Endometrial microvascular endothelial cells (primary cell): ENCODE data around the gene ABLIM2. TPM values are rescaled to one million over a fixed set of nuclear protein-coding genes. Genes with fewer than 3 reads are reported as not detected.

Source experiments
- in situ Hi-C: cut with HindIII; loops from 2 replicates; pipeline ENCODE4 v1.10.0; 2017; ENCODE audit warnings: low sequenced_read_pairs, low pct_unique_long_range_greater_than_20kb; ENCODE audit errors: inconsistent ontology term
- total RNA-seq: library from RNA; depleted of rRNA; stranded (reverse); fragments of >200 nt; gene quantifications from one replicate; pipeline ENCODE4 v1.2.3, GENCODE V29; 2015; ENCODE audit errors: inconsistent ontology term

The ABLIM2 gene
- total RNA-seq, 1 donor from 2014 or later = 0.46 TPM

DNA sequence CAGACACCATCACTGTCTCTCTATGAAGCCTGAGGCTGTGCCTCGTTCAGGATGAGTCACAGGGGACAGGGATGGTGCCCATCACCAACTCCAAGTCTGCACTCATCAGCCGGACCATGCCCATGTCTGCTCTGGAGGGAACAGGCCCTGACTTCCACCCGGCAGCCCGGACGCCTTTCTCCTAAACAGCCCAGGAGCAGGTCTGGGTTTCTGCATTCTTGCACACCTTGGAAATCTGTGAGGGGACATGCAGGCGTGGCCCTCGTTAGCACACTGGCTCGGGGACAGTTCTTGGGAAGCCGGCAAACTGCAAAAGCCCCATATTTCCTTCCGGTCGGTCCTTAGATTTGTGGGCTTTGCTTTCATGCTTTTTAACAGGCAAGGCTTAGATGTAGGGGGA, 151.0 kb downstream of the ABLIM2 start:
- in situ Hi-C loops = no loop called here

DNA sequence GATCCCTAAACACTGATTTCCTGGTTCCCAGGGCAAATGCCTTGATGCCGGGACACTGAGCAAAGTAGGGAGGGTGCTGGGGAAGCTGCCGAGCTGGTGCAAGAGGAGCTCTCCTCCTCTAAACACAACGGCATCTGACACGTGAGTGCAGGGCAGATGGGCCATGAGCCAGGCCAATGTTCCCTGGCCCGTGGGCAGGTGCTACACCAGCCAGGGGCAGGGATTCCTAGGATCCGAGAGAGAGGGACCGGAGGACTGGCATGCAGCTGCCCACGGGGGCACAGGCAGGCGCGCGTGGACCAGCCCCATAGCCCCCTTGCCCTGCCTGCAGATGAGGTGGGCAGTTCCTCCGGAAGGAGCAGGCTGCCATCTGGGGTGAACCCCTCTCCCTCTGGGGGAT, 152.1 kb downstream of the ABLIM2 start:
- in situ Hi-C loops = no loop called here

DNA sequence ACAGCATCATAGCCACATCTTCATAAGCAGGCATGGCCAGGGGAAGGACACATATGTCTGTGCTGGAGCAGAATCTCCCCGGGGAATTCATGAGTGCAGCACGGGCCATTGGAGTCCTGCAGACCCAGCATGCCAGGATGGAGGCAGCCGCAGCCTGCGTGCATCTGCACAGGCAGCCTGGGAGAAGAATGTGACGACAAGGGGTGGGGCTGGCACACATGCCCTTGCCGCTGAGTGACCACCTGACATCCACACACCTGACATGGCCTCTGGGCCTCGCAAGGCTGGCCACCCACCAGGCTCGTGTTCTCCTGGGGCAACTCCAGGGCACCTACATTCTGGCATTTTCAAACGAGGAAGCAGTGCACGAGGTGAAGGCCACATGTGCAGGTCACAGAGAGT, 152.8 kb downstream of the ABLIM2 start:
- in situ Hi-C loops = no loop called here

DNA sequence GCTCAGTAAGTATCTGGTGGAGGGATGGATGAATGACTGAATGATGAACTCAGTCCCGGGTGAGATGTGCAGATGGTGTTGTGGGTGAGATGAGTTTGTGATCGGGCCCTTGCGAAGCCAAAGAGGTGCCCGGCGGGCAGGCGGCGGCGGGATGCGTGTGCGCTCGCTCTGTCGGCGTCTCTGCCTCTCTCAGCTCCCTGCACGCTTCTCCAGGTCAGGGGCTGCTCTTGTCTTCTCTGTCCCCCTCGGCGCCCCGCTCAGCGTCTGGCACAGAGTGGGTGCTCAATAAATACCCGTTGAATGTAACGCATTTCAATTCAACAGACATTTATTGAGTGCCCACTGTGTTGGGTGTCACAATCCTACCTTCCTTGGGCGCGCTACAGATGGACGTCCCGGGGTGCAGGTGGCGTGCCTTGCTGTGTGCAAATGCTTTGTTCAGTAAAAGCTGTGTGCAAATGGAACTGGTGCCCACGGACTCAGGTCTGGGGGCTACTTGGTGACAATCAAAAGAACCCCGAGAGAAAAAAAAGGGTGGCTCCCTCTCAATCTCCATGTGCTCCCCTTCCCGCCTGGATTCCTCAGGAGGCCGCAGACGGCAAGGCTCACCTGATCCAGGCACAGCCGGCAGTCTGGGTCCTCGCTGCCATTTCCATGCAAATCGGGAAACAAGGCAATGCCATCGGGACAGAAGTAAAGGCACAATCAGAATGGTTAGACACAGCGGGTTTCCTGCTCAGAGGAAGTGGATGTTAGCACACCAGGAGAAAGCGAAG, 153.4 kb downstream of the ABLIM2 start:
- in situ Hi-C loops = no loop called here

DNA sequence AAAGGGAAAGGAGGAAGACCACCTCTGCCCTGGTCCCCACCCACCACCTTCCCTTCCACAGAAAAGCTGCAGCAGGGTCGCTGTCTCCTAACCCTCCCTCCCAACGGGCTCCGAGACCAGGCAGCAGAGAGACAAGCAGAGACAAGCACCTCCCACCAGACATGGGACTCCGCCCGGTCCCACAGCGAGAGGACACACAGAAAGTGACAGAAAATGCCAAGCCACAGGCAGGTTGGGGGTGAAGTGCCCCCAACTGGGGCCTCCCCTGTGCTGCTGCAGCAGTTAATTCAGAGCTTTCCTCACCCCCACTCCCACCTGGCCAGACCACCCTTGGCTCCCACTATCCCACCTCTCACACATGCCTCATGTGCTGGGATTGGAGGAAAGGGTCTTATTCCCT, 154.5 kb downstream of the ABLIM2 start:
- in situ Hi-C loops = no loop called here

DNA sequence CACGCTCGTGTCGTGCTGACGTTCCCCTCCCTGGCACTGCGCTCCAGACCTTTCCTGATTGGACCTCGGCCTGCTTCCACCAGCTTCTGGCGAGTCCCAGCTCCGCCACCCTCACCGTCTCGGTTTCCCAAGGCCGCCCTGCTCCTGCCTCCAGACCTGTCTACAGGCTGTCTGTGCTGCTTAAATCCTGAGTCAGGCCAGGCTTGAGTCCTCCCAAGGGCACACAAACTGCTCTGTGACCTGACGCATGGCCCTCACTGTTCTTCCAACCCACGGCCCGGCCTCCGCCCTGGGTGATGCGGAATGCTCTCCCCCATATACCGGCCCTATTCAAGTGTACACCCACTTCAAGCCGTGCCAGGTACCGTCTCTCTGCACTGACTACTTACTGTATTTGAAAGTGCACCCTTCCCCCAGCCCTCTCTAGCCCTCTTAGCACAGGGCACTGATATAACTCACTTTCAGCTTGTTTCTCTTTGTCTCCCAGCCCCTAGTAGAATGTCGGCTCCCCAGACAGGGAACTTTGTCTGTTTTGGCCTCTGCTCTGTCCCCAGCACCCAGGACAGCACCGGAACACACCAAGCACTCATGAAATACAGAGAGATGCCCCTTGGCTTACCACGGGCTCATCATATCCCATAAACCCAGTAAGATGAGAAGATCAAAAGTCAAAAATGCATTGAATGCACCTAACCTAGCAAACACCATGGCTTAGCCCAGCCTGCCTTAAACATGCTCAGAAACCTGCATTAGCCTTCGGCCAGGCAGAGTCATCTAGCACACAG, 155.9 kb downstream of the ABLIM2 start:
- in situ Hi-C loops = no loop called here

DNA sequence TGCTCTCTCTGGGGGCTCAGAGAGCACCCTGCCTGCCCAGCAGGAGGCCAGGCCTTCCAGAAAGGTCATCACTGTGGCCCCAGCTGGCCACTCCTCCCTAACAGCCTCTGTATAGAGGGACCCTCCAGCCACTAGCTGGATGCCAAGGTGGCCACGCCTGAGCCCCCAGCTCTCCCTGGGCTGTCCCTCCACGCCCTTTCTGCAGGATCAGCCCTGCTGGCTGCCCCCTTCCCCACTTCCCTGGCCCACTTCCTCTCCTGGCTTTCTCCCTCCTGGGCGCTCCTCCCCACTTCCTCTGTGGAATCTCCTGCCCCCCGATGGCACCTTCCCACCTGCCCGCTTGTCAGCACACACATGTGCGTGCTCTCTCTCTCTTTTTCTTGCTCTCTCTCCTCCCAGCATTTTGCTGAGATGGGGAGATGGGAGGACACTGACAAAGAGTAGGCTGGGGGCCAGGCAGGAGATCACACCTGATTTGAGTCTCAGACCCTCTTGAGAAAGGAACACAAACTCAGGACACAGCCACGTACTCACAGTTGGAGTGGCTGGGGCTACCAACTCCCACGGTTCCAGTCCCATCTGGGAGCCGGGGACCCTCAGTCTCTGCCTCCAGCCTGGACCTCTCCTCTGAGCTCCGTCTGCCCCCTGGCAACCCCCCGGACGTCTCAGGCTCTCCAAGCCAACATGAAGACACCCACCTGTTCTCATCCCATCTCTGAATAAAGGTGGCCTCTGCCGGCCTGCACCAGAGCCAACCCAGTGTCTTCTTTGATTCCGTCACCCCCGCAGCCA, 156.9 kb downstream of the ABLIM2 start:
- in situ Hi-C loops = no loop called here

DNA sequence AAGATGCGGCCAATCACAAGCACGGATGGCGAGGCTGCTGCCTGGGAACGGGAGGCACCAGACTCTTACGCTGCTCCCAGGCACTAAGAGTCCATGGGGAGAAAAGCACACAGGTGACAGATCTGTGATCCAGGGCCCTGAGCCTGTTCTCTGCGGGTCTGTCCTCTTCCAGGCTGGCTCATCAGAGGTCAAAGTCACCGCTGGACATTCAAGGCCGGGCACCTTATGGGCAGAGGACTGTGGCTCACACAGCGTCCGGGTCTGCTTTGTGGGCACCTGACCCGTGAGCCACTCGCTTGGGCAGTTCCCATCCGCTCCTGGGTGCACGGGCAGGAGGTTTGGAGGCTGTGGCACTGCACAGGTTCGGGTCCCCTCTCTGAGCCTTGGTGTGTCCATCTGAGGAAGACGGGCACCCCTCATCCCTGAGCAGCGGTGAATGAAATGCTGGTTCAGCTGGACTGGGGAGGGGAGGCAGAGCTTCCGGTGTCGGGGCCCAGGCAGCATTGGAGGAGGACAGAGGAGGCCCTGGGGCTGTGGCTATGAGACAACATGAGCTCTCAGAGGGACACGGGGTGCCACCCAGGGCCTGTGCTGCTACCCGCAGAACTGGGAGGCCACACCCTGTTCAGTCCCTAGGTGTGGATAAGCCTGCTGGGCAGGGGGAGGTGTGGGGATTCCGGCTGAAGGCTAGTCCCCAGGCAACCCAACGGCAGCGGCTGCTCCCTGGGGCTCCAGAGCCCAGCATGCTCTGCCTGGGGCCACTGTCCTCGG, 157.7 kb downstream of the ABLIM2 start:
- in situ Hi-C loops = no loop called here

DNA sequence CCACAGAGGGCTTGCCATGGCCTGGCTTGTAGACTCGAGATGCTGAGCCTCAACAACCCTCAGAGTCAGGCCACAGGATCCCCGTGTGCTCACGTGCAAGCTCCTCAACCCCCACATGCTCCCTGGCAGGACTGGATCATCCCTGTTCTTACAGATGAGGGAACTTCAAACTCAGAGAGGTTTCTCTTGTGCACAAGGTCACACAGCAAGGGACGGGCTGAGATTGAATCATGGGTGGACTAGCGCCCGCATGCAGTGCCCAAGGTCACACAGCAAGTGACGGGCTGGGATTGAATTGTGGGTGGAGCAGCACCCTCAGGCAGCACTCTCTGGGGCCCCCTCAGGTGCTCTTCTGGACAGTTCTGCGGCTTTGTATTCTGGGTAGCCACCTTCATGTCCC, 158.4 kb downstream of the ABLIM2 start:
- in situ Hi-C loops = no loop called here

DNA sequence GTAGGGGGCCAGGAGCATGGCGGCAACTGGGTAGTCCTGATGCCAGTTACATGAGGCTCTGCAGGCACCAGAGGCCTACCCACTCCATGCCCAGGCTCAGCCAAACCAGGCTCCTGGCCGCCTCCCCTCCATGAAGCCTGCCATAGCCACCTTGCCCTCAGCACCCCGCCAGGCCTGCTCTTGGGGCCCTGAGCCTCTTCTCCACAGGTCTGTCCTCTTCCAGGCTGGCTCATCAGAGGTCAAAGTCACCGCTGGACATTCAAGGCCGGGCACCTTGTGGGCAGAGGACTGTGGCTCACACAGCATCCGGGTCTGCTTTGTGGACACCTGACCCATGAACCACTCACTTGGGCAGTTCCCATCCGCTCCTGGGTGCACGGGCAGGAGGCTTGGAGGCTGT, 158.9 kb downstream of the ABLIM2 start:
- in situ Hi-C loops = no loop called here

DNA sequence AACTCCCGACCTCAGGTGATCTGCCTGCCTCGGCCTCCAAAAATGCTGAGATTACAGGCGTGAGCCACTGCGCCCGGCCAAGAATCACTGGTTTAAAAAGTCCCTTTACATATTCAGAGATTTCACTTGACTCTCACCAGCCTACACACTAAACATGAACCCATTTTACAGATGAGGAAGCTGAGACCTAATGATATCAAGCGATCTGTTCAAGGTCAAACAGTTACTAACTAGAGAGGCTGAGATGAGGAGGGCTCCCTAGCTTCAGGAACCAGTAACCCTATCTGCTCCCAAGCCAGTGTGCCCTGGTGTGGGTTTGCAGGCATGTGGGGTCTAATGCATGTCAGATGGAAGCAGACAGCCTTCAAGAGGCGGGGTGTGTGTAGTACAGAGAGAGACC, 159.3 kb downstream of the ABLIM2 start:
- in situ Hi-C loops = no loop called here

DNA sequence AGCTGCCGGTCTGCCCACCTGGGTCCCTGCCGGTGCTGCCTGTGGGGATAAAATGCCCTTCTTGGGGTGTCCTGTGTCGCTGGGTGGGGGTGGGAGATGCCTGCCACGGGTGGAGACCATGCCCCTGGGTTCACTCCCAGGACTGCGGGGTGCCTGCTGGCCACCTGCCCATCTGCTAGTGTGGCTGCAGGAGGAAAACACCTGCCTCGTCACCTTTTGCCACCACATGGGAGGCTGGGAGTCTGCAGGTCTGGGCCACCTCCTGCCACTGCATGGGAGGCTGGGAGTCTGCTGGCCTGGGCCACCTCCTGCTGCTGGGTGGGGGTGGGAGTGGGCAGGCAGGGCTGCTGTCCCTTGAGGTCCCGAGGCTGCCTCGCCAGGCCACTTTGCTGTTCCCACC, 160.2 kb downstream of the ABLIM2 start:
- in situ Hi-C loops = no loop called here

DNA sequence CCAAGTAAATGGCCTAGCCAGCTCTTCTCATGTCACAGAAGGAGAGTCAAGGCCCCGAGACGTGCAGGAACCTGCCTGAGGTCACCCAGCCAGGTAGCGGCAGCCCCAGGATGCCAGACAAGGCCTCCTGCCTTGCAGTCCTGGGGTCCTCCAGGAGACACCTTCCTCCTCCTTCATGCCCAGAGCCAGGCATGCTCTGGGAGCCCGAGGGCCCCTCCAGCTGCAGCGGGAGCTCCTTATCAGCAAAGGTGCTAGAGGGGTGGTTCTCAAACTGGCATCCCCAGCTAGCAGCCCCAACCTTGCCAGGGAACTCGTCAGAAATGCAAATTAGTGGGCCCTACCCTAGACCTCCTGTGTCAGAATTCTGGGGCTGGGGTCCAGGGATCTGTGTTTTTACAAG, 162.7 kb downstream of the ABLIM2 start:
- in situ Hi-C loops = no loop called here

DNA sequence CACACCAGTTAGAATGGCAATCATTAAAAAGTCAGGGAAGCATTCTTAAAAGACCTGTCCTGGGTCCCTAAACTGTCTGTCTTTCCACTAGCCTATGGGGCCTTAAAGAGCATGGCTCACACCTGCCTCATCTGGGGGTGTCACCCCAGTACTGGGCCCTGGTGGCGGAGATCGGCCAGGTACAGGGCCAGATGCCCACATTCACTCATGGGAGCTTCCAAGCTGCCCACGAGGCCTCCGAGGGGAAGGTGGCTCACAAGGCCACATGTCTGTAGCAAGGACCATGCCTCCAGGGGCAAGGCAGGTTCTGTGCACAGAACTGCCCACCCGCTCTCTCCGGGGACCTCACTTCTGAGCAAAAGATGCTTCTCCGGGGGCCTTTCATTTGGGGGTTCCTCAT, 163.5 kb downstream of the ABLIM2 start:
- in situ Hi-C loops = no loop called here

DNA sequence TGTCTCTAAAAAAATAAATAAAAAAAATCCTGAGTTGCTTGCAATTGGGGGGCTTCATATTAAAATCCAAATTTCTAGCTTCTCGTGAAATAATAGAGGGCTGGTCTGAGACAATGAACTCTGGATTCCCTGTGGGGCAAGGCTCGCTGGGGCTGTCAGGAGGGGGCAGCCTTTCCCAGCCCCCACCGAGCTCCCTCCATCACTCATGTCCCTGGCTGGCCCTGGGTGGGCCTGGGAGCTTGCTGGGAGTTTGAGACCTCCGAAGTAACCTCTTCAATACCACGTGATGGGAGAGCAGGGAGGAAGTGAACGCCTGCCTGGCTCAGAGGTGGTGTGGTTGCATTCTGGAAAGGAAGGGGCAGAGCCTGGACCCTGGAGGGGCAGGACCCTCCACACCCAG, 164.9 kb downstream of the ABLIM2 start:
- in situ Hi-C loops = no loop called here

DNA sequence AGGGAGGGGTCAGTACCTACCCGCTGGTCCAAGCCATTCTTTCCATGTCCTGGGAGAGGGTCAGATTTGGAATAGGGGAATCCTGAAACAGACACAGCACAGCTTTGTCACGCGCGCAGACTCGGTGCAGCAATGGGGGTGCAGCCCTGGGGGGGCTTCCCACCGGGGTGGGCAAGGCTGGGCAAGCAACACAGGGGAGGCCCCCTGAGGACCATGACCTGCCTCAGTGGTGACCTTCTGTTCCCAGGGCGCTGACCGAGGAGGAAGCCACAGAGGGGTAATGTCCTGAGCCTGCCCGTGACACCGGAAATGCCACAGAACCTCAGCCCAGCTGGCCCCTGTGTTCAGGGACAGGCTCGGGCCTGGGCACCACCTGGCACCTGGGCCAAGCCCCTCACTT, 165.8 kb downstream of the ABLIM2 start:
- in situ Hi-C loops = no loop called here

DNA sequence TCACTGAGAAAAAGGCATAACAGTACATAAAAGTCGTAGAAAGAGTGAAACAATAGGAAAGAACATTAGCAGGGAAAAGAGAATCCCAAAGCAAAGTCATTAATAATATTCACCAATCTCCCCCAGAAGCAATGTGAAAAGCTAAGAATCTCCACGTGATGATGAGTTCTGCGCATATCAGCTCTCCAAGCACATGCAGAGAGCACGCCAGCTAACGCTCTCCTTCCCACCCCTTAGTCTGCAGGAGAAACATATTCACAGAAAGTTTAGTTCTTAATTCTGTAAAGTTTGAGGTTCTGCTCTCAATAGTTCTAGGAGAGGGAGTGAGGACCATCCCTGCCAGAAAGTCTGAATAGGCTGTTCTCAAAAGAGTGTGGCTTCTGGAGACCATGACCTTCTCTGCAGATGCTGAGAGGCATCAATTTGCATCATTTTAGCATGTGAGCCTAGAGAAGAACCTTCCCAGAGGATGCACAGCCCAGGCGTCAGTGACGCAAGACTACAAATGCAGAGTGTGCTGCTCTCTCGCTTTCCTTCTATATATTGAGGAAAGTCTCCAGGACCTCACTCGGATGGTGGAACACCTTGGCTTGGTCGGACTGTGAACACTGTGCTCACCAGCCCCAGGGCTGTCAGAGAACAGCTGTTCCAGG, 167.7 kb downstream of the ABLIM2 start:
- in situ Hi-C loops = no loop called here

DNA sequence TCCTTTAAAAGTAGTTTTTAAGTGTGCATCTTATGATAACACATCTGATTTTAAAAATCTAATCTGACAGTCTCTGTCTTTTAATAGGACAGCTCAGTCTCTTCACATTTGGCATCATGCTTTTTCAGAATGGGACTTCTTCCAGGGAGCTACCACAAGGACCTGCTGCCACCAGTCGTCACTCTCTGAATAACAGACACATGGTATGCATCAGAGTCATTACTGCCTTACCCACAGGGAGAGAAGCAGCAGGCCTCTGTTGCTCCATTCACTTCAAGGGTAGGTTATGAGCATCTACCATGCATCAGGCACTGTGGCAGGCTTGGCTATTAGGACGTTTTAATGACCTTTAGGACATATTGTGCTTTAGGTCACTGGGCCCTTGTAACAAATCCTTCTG, 169.0 kb downstream of the ABLIM2 start:
- in situ Hi-C loops = no loop called here

DNA sequence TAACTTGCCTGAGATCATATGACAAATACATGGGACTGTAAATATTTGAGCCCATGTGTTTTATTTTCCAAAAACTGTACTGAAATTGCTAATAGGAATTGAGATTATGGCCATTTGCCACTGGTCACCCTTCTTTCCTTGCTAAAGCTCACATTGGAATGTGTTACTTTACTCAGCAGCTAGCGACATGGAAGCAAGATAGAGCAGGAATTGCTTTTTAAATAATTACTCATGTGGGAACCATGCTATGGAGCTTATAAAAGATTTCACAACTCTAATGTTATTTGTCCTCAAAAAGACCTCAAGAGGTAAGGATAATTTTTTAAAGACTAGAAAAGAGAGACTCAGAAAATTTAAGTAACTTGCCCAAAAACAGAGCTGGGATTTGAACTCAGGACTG, 170.2 kb downstream of the ABLIM2 start:
- in situ Hi-C loops = no loop called here
